Effector CD8-positive, alpha-beta T cell (primary cell): ENCODE results near the gene RPLP2.

Source experiments
- DNase-seq: peaks from one replicate; lab custom pipeline; 2025; lab: John Stamatoyannopoulos, UW

The RPLP2 gene

GRCh38 chr11:850775-851763, 41.3 kb downstream of the RPLP2 start:
- no peak for DNase-seq

- DNase-seq: no peak
Observed at GRCh38 chr11:852762-853161, 43.0 kb downstream of the RPLP2 start.

- no peak for DNase-seq
Observed at GRCh38 chr11:853682-854448, 44.1 kb downstream of the RPLP2 start.

- DNase-seq: no peak
Observed at GRCh38 chr11:854601-855329, 45.0 kb downstream of the RPLP2 start.

- DNase-seq: no peak
Observed at GRCh38 chr11:855330-855674, 45.5 kb downstream of the RPLP2 start.

- DNase-seq: no peak
Observed at GRCh38 chr11:855796-856195, 46.0 kb downstream of the RPLP2 start.

- no peak for DNase-seq
Observed at GRCh38 chr11:856397-856796, 46.6 kb downstream of the RPLP2 start.

GRCh38 chr11:858053-858761, 48.4 kb downstream of the RPLP2 start:
- DNase-seq: no peak

- DNase-seq: no peak
Observed at GRCh38 chr11:858762-859339, 49.1 kb downstream of the RPLP2 start.

GRCh38 chr11:859394-860131, 49.8 kb downstream of the RPLP2 start:
- DNase-seq: no peak

- DNase-seq: no peak
Observed at GRCh38 chr11:860234-861104, 50.7 kb downstream of the RPLP2 start.

GRCh38 chr11:861105-861479, 51.3 kb downstream of the RPLP2 start:
- DNase-seq: no peak

GRCh38 chr11:862081-862661, 52.4 kb downstream of the RPLP2 start:
- DNase-seq: no peak
